ENCODE results near the gene ZNF521. TPM values are rescaled to one million over a fixed set of nuclear protein-coding genes. Genes with fewer than 3 reads are reported as not detected.

Gene ZNF521
- total and polyA plus RNA-seq, 2 of the 13 experiments (the other 11 are each of a cell fraction or from before 2014, with no cell fraction given) = 0.02 TPM; not detected in 1

GRCh38 chr18:25167612-25168410 lies 184.2 kb downstream of the ZNF521 start (continued):
- TF ChIP-seq POLR2AphosphoS2 (IDR thresholded peaks at IDR 0.05; ENCODE audit: low read depth, low read length) = no peak
- TF ChIP-seq IRF9 (CRISPR knock-in tag; IDR thresholded peaks at IDR 0.05; ENCODE audit: borderline replicate concordance) = no peak
- TF ChIP-seq ZIK1 (CRISPR knock-in tag; IDR thresholded peaks at IDR 0.05; ENCODE audit: borderline replicate concordance, low read depth) = no peak
- TF ChIP-seq ZNF263 (CRISPR knock-in tag; IDR thresholded peaks at IDR 0.05) = no peak
- TF ChIP-seq NR2F2 (IDR thresholded peaks at IDR 0.05; ENCODE audit: borderline replicate concordance, low read depth) = no peak
- no peak for TF ChIP-seq KDM1A (CRISPR knock-in tag; IDR thresholded peaks at IDR 0.05)
- no peak for TF ChIP-seq ZFP62 (CRISPR knock-in tag; IDR thresholded peaks at IDR 0.05)
- no peak for TF ChIP-seq ZBTB34 (CRISPR knock-in tag; IDR thresholded peaks at IDR 0.05)
- TF ChIP-seq ZNF691 (CRISPR knock-in tag; IDR thresholded peaks at IDR 0.05; ENCODE audit: borderline replicate concordance, low read depth) = no peak
- no peak for TF ChIP-seq HMGA1 (CRISPR knock-in tag; conservative IDR thresholded peaks at IDR 0.05)
